HEK293 (cell line): Measurements from ENCODE around the gene SOX13.

Experiments
- CTCF ChIP-seq: fragments of 450-650 bp; formaldehyde crosslinking; IDR thresholded peaks from 2 replicates; pipeline ENCODE4 v1.5.1; 2016; ENCODE audit warnings: missing biosample characterization, missing genetic modification characterization
- HOXA7 ChIP-seq: sonication (generic); formaldehyde crosslinking; IDR thresholded peaks from 2 replicates; pipeline ENCODE4 v1.8.1; 2022; ENCODE audit warnings: missing genetic modification reagents, borderline replicate concordance
- PBX3 ChIP-seq: sonication (generic); formaldehyde crosslinking; IDR thresholded peaks from 2 replicates; pipeline ENCODE4 v1.8.1; 2022; ENCODE audit warnings: mild to moderate bottlenecking, moderate library complexity, missing genetic modification reagents
- YY1 ChIP-seq: fragments of 450-650 bp; formaldehyde crosslinking; IDR thresholded peaks from 2 replicates; pipeline ENCODE4 v1.5.1; 2018; ENCODE audit warnings: missing biosample characterization, missing genetic modification characterization
- ZBTB1 ChIP-seq: fragments of 450-650 bp; formaldehyde crosslinking; IDR thresholded peaks from 2 replicates; pipeline ENCODE4 v1.5.1; 2016; ENCODE audit warnings: missing biosample characterization, missing genetic modification characterization
- ZNF112 ChIP-seq: fragments of 450-650 bp; formaldehyde crosslinking; IDR thresholded peaks from 2 replicates; pipeline ENCODE4 v1.5.0; 2017; ENCODE audit warnings: missing biosample characterization, missing genetic modification characterization
- ZNF138 ChIP-seq: fragments of 450-650 bp; formaldehyde crosslinking; IDR thresholded peaks from 2 replicates; pipeline ENCODE4 v1.5.1; 2016; ENCODE audit warnings: missing biosample characterization, missing genetic modification characterization, borderline replicate concordance
- ZNF140 ChIP-seq: fragments of 450-650 bp; formaldehyde crosslinking; IDR thresholded peaks from 2 replicates; pipeline ENCODE4 v1.5.1; 2016; ENCODE audit warnings: missing biosample characterization, missing genetic modification characterization
- ZNF174 ChIP-seq: fragments of 450-650 bp; formaldehyde crosslinking; IDR thresholded peaks from 2 replicates; pipeline ENCODE4 v1.5.0; 2017; ENCODE audit warnings: missing biosample characterization, mild to moderate bottlenecking, missing genetic modification characterization
- ZNF24 ChIP-seq: fragments of 450-650 bp; formaldehyde crosslinking; IDR thresholded peaks from 2 replicates; pipeline ENCODE4 v1.5.1; 2016; ENCODE audit warnings: missing biosample characterization, missing genetic modification characterization
- ZNF311 ChIP-seq: fragments of 450-650 bp; formaldehyde crosslinking; IDR thresholded peaks from 2 replicates; pipeline ENCODE4 v1.5.1; 2017; ENCODE audit warnings: missing biosample characterization, missing genetic modification characterization, borderline replicate concordance
- ZNF510 ChIP-seq: fragments of 450-650 bp; formaldehyde crosslinking; IDR thresholded peaks from 2 replicates; pipeline ENCODE4 v1.5.1; 2018; ENCODE audit warnings: mild to moderate bottlenecking, missing genetic modification characterization, missing biosample characterization; ENCODE audit not compliant: insufficient replicate concordance
- ZNF76 ChIP-seq: fragments of 450-650 bp; formaldehyde crosslinking; IDR thresholded peaks from 2 replicates; pipeline ENCODE4; 2016; ENCODE audit warnings: low read depth, missing biosample characterization, missing genetic modification characterization, borderline replicate concordance
- ZSCAN30 ChIP-seq: fragments of 450-650 bp; IDR thresholded peaks from 2 replicates; pipeline ENCODE4 v1.5.1; 2018; ENCODE audit warnings: missing biosample characterization, mild to moderate bottlenecking, missing genetic modification characterization, moderate library complexity

- no peak for TF ChIP-seq CTCF
- TF ChIP-seq ZNF138 (tag by site-specific recombination) = no peak
- TF ChIP-seq ZNF174 (tag by site-specific recombination) = no peak
- no peak for TF ChIP-seq ZNF311
- TF ChIP-seq ZNF76 (tag by site-specific recombination) = no peak
- TF ChIP-seq ZNF140 (tag by site-specific recombination) = no peak
- no peak for TF ChIP-seq HOXA7 (CRISPR knock-in tag)
- TF ChIP-seq ZSCAN30 (tag by site-specific recombination) = no peak
- TF ChIP-seq YY1 (tag by site-specific recombination) = no peak
- no peak for TF ChIP-seq ZNF24 (tag by site-specific recombination)
- no peak for TF ChIP-seq ZNF510 (tag by site-specific recombination)
- no peak for TF ChIP-seq ZBTB1
- TF ChIP-seq PBX3 (CRISPR knock-in tag) = no peak
- TF ChIP-seq ZNF112 (tag by site-specific recombination) = no peak
Measured at GRCh38 chr1:204065174-204065985, 7.5 kb upstream of the SOX13 start.
